B cell (primary cell): ENCODE data around the gene ASCL2. TPM values are rescaled to one million over a fixed set of nuclear protein-coding genes. Genes with fewer than 3 reads are reported as not detected.

ENCODE experiments used
- ATAC-seq: fragments of 200-7000 bp; cut with Tn5 transposase; one replicate; pipeline ENCODE4 v1.10.0; 2021; ENCODE audit warnings: low read depth, mild to moderate bottlenecking, moderate number of reproducible peaks, moderate library complexity
- CTCF ChIA-PET: fragments of 350-600 bp; sonication (Branson Sonifier 250); formaldehyde crosslinking; loops from one replicate; lab custom pipeline; 2021; ENCODE audit warnings: antibody characterized with exemption, inconsistent platforms; lab: Charles Lee
- POLR2A ChIA-PET: fragments of 350-600 bp; sonication (Branson Sonifier 250); formaldehyde crosslinking; loops from one replicate; lab custom pipeline; 2021; ENCODE audit warnings: antibody characterized with exemption; lab: Charles Lee
- DNase-seq: peaks from one replicate; pipeline ENCODE4 v3.0.0; 2013
- H2AFZ ChIP-seq: 2 replicates; pipeline ENCODE4 v1.6.1; 2012; ENCODE audit warnings: mild to moderate bottlenecking, low read depth, low read length; ENCODE audit not compliant: insufficient read depth, poor library complexity, severe bottlenecking
- H3K27ac ChIP-seq, 2 donors: 1 replicate in 1 of 2; 2 replicates in 1 of 2; pipeline ENCODE4 v1.5.1; 2012 to 2013; ENCODE audit warnings: low read length in 2 of 2, mild to moderate bottlenecking in 2 of 2, moderate library complexity in 1 of 2
- H3K27me3 ChIP-seq, 4 experiments: fragments of 200-600 bp in 1 of 4; sonication (generic) in 1 of 4; replicated peaks in 1 of 4; 1 replicate in 2 of 4; 2 replicates in 2 of 4; pipeline versions ENCODE4 v1.6.1 to v1.7.0; 2013 to 2016; ENCODE audit warnings: low read length in 3 of 4, mild to moderate bottlenecking in 2 of 4, mixed read lengths in 1 of 4, moderate library complexity in 1 of 4; ENCODE audit not compliant: insufficient read depth in 4 of 4, control insufficient read depth in 3 of 4; ENCODE audit errors: control extremely low read depth in 1 of 4
- H3K36me3 ChIP-seq, 2 experiments: replicated peaks in 1 of 2; 1 replicate in 1 of 2; 2 replicates in 1 of 2; pipeline versions ENCODE4 v1.6.1 to v1.7.1; 2013; ENCODE audit warnings: low read length in 1 of 2; ENCODE audit not compliant: insufficient read depth in 2 of 2, control insufficient read depth in 1 of 2; ENCODE audit errors: control extremely low read depth in 1 of 2, extremely low read depth in 1 of 2
- H3K4me1 ChIP-seq, 2 donors: fragments of 200-600 bp in 1 of 2; sonication (generic) in 1 of 2; 1 replicate in 1 of 2; 2 replicates in 1 of 2; pipeline versions ENCODE4 v1.5.1 to v1.6.1; 2013 to 2017; ENCODE audit warnings: low read length in 2 of 2; ENCODE audit not compliant: control insufficient read depth in 2 of 2, insufficient read depth in 2 of 2
- H3K4me2 ChIP-seq: replicated peaks from 2 replicates; pipeline ENCODE3; 2012; ENCODE audit warnings: mild to moderate bottlenecking, low read depth, low read length; ENCODE audit not compliant: poor library complexity, severe bottlenecking
- H3K4me3 ChIP-seq, 5 experiments: fragments of 200-600 bp in 1 of 5; sonication (generic) in 1 of 5; 1 replicate in 3 of 5; 2 replicates in 2 of 5; pipeline versions ENCODE4 v1.5.1 to v1.7.0; 2011 to 2016; ENCODE audit warnings: low read length in 4 of 5, mild to moderate bottlenecking in 4 of 5, low read depth in 2 of 5, control low read depth in 1 of 5, moderate library complexity in 1 of 5; ENCODE audit not compliant: insufficient read depth in 1 of 5; ENCODE audit errors: control extremely low read depth in 1 of 5, extremely low read depth in 1 of 5
- H3K79me2 ChIP-seq: fragments of 200-600 bp; sonication (generic); one replicate; pipeline ENCODE4 v1.6.0; 2016; ENCODE audit warnings: low read length; ENCODE audit not compliant: control insufficient read depth, insufficient read depth
- H3K9ac ChIP-seq: fragments of 200-600 bp; sonication (generic); 2 replicates; pipeline ENCODE4 v1.6.1; 2017; ENCODE audit warnings: mild to moderate bottlenecking, low read length, moderate library complexity
- H3K9me3 ChIP-seq, 3 donors: one replicate each; pipeline versions ENCODE4 v1.6.1 to v1.7.1; 2013; ENCODE audit warnings: low read length in 2 of 3; ENCODE audit not compliant: control insufficient read depth in 2 of 3, insufficient read depth in 1 of 3; ENCODE audit errors: control extremely low read depth in 1 of 3
- H4K20me1 ChIP-seq: 2 replicates; pipeline ENCODE4 v1.6.0; 2012; ENCODE audit warnings: mild to moderate bottlenecking, low read length; ENCODE audit not compliant: insufficient read depth, control insufficient read depth, poor library complexity, severe bottlenecking
- H3K27ac Mint-ChIP-seq: one replicate; pipeline ENCODE4 v1.8.0; 2021; ENCODE audit warnings: mixed read lengths
- H3K27me3 Mint-ChIP-seq: one replicate; pipeline ENCODE4 v1.8.0; 2021; ENCODE audit warnings: mixed read lengths
- H3K4me1 Mint-ChIP-seq: one replicate; pipeline ENCODE4 v1.8.0; 2021; ENCODE audit warnings: mixed read lengths
- H3K4me3 Mint-ChIP-seq: one replicate; pipeline ENCODE4 v1.8.0; 2021; ENCODE audit warnings: mixed read lengths
- H3K9me3 Mint-ChIP-seq: one replicate; pipeline ENCODE4 v1.8.0; 2022; ENCODE audit warnings: mixed read lengths; ENCODE audit not compliant: insufficient read depth
- CTCF ChIP-seq: fragments of 200-600 bp; IDR thresholded peaks from one replicate; pipeline ENCODE4 v1.8.0; 2022; ENCODE audit warnings: antibody characterized with exemption, mild to moderate bottlenecking
- EZH2 ChIP-seq: IDR thresholded peaks from 2 replicates; pipeline ENCODE4 v1.6.1; 2012; ENCODE audit warnings: borderline replicate concordance, low read depth, mild to moderate bottlenecking, moderate library complexity, low read length; ENCODE audit not compliant: insufficient read depth, poor library complexity, severe bottlenecking
- WGBS: methylation state at CpG from one replicate; pipeline ENCODE4 v1.1.5; 2013; ENCODE audit warnings: missing lambda C conversion rate; ENCODE audit not compliant: insufficient coverage; 5-methylcytosine and 5-hydroxymethylcytosine counted together
- intact Hi-C: fragments of 100-400 bp; cut with micrococcal nuclease; formaldehyde crosslinking; loops from one replicate; pipeline ENCODE4 v1.10.0; 2022
- polyA plus RNA-seq: library from polyadenylated mRNA; depleted of rRNA; stranded (reverse); fragments of >200 nt; gene quantifications from 2 replicates; pipeline ENCODE4 v1.2.3, GENCODE V29; 2012
- total RNA-seq, 2 donors: library from RNA; stranded (reverse); fragments of 120-200 nt in 1 of 2; gene quantifications; 1 replicate in 1 of 2; 2 replicates in 1 of 2; pipeline versions ENCODE4 v1.2.3 to v1.2.4, GENCODE V29; 2013 to 2022

The ASCL2 gene
- total and polyA plus RNA-seq, 2 donors (not counting 1 experiment from before 2014, with no cell fraction given) = 2.1 to 2.2 TPM

GRCh38 chr11:2277008-2277346, 6.6 kb upstream of the ASCL2 start:
- Histone ChIP-seq H3K4me1 (no peaks in the 10 kb centered on the region), H2AFZ (no peak overlapping the region), H3K27ac (no peak overlapping the region), H3K79me2 (no peaks in the 10 kb centered on the region), H3K9me3 (peaks cover 3 to 5% (median 4%) of the 10 kb centered on the region in 3 donors), H3K9ac (no peak overlapping the region), H3K36me3 (no peaks in the 10 kb centered on the region), H3K4me3 (no peak overlapping the region), H3K27me3 (peaks cover 0 to 26% (median 4%) of the 10 kb centered on the region in 4 experiments), H3K4me2 (no peak overlapping the region), H4K20me1 (no peaks in the 10 kb centered on the region)
- ChIA-PET CTCF (no interaction called here), POLR2A (no interaction called here)
- DNase-seq (no peak), ATAC-seq (no peak)
- Mint-ChIP-seq H3K27ac (no peak overlapping the region), H3K4me1 (no peaks in the 10 kb centered on the region), H3K27me3 (peaks cover 9% of the 10 kb centered on the region), H3K9me3 (peaks cover 12% of the 10 kb centered on the region), H3K4me3 (no peak overlapping the region)
- intact Hi-C loops = no loop called here
- 70% methylated on average over 3 of the region's 6 CpGs for WGBS
- no peak for TF ChIP-seq CTCF
- no peak for TF ChIP-seq EZH2

- no peaks in the 10 kb centered on the region for H4K20me1 ChIP-seq
- POLR2A ChIA-PET = no interaction called here
- intact Hi-C loops = no loop called here
Measured at GRCh38 chr11:2276280-2277007, 6.1 kb upstream of the ASCL2 start.

More at GRCh38 chr11:2276280-2277007, 6.1 kb upstream of the ASCL2 start:
- Histone ChIP-seq H3K9me3 (peaks cover 3 to 8% (median 4%) of the 10 kb centered on the region in 3 donors), H3K4me3 (no peak overlapping the region), H3K9ac (no peak overlapping the region), H2AFZ (no peak overlapping the region), H3K4me2 (no peak overlapping the region), H3K36me3 (no peaks in the 10 kb centered on the region), H3K79me2 (no peaks in the 10 kb centered on the region), H3K4me1 (peaks cover 0 to 1% of the 10 kb centered on the region in 2 donors), H3K27me3 (peaks cover 0 to 31% (median 5%) of the 10 kb centered on the region in 4 experiments), H3K27ac (no peak overlapping the region)
- DNase-seq (no peak), ATAC-seq (no peak)
- Mint-ChIP-seq H3K9me3 (peaks cover 8% of the 10 kb centered on the region), H3K27me3 (peaks cover 11% of the 10 kb centered on the region), H3K4me3 (no peak overlapping the region), H3K4me1 (peaks cover 4% of the 10 kb centered on the region), H3K27ac (no peak overlapping the region)
- WGBS = 89% methylated on average over 12 of the region's 14 CpGs
- CTCF ChIA-PET = interaction anchor here (1.2 kb wide), 1 partner anchor 22 kb away, joined by 3 read pairs; no protein-coding TSS in a partner anchor
- TF ChIP-seq EZH2 (no peak), CTCF (no peak)
